Measurements from ENCODE around the gene LITAF.

The LITAF gene

DNA sequence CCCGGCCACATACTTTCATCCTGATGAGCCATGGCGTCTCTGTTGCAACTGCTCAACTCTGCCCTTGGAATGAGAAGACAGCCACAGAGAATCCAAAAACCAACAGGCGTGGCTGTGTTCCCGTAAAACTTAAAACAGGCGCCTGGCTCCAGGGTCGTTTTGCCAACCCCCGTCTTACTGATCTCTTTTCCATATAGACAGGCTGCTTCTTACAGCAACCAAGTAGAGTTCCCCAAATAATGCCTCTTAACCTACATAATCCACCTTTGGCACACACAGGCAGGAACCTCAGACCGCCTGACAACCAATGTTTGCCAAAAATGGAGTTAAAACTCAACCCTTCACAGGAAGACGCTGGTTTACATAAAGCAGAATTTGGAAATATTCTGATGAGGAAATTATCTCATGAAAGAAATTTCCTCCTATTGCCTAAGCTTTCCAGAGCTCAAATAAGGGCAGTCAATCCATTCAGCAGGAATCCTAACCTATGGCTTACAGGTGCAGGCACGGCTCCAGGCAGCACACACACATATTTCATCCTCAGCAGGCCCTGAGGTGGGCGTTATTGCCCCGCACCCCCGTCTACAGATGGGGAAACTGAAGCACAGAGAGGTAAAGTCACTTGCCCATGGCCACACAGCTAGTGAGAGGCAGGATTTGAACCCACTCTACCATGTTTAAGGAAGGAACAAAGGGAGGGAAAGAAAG lies 35.8 kb downstream of the LITAF start:
- DNase-seq (ENCODE audit: low spot score): no peak

GRCh38 chr16:11547118-11547916 lies 39.4 kb downstream of the LITAF start:
- no peak for DNase-seq (ENCODE audit: low spot score)

GRCh38 chr16:11546608-11547061 lies 40.1 kb downstream of the LITAF start:
- DNase-seq (ENCODE audit: low spot score): no peak

- DNase-seq (ENCODE audit: low spot score): no peak
These were observed 42.9 kb downstream of the LITAF start for GRCh38 chr16:11543661-11544393.

DNA sequence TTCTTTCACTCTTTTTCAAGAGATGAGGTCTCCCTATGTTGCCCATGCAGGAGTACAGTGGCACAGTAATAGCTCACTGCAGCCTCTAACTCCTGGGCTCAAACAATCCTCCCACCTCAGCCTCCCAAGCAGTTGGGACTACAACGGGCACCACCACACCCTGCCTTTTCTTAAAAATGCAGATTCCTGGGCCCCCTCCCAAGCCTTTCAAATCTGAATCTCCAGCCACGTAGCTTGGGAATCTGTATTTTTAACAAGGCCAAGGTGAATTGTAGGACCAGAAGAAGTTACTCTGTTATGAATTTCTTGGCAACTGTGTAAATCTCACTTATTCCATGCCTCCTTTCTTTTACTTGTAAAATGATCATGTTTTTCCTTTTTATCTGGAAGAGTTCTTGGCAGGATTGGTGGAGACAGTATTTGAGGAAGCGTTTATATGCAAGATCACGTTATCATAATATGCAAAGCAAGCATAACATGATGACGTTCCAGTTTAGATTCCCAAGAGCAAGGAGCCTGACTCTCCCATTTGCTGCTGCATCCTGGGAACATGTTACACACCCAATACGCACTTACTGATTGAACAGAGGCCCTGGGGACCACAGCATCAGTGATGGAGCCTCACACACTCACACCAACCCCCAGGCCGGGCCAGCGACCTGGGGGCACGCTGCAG lies 44.5 kb downstream of the LITAF start:
- DNase-seq (ENCODE audit: low spot score): no peak

DNA sequence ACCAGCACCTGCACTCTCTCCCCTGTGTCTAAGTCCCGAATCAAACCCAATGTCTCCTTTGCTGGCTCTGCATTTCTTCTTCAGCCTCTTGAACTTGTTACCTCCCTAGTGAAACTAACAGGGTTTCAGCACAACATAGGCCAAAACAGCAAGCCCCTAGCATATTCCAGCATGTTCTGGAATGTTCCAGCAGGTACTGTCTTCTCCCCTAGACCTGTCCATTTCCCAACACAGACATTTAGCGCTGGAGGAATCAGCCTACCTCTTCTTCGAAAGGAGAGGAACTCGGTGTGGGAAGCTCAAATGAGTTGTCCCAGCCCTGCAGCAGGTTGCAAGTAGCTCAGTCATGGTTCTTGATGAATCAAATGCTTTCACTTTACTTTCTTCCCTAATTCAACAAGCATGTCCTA lies 47.1 kb downstream of the LITAF start:
- no peak for DNase-seq (ENCODE audit: low spot score)

DNA sequence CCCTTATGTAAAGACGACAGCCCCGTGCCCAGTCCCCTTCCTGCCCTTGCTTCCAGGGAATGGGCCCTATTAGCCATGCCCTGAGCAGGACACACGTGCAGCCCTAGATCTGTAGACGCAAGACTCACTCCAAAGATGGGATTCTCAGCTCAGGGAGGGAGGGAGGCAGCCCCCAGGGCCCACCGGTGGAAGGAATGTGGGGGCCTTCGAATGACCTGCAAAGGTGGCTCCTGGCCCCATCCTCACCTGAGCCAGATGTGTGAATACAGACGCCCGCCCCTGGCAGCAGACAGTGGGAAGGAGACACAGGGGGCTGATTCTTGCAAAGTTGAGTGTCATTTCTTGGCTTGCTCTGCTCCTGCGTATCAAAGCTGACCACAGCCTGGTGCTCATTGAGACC lies 47.8 kb downstream of the LITAF start:
- no peak for DNase-seq (ENCODE audit: low spot score)

- no peak for DNase-seq (ENCODE audit: low spot score)
These were observed 50.4 kb downstream of the LITAF start for GRCh38 chr16:11536104-11536866.

DNA sequence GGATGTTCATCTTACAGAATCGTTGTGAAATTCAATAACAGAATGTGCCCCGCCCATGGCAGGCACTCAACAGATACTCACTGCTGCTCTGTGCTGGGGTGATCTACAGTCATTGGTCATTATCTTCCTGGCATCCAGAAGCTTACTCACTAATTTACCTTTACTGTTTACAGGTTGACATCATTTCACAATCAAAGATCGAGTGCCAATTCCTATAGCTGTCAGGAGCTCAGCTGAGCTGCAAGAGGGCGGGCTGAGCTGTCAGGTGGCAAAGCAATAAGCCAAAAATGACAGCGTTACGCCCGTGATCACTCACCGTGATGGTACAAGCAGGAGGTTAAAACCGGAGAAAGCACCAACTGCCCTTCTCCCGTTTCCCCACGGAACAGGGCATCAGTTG lies 51.2 kb downstream of the LITAF start:
- DNase-seq (ENCODE audit: low spot score): no peak

DNA sequence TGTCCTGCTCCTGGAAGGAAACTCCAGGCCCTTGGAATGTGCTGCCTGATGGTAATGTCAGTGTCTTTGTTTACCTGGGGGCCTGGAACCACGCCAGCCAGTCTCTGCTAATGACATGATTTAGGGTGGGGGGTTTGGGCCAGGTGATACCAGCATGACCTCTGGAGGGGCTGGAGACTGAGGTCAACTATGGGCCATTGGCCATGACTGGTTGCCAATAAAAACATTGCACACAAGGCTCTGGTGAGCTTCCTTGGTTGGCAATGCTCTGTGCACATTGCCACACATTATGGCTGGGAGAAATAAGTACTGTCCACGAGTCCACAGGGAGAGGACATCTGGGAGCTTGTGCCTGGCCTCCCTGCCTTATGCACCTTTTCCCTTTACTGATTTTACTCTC lies 52.5 kb downstream of the LITAF start:
- DNase-seq (ENCODE audit: low spot score): no peak

DNA sequence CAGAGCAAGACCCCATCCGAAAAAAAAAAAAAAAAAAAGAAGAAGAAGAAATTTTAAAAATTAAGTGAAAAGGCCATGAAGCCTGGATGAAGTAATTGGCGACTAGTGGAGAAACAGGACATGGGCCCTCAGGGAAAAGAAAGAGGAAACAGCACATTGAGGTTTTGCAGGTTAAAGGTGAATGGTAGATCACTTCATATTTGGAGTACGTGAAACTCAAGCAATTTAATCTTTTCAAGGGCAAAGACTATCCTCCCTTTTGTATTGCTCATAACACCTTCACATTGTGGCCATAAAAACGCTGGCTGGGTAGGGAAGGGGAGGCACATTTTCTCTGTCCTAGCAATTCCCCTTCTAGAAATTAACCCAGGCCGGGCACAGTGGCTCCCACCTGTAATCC lies 53.1 kb downstream of the LITAF start:
- DNase-seq (ENCODE audit: low spot score): no peak

- no peak for DNase-seq (ENCODE audit: low spot score)
These were observed 56.4 kb downstream of the LITAF start for GRCh38 chr16:11530171-11530940.

GRCh38 chr16:11529285-11529684 lies 57.4 kb downstream of the LITAF start:
- no peak for DNase-seq (ENCODE audit: low spot score)

DNA sequence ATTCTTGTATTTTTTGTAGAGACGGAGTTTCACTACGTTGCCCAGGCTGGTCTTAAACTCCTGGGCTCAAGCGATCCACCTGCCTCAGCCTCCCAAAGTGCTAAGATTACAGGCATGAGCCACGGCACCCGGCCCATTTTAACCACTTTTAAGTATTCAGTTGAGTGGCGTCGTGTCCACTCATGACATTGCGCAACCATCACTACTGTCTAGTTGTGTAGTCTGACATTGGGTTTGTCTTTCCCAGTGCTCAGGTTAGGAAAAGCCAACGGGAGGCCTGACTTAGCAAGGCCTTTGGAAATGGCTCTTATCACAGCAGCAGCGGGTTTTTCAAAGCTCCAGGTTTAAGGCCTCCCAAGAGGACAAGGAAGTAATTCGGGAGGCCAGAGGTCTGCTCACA lies 58.7 kb downstream of the LITAF start:
- no peak for DNase-seq (ENCODE audit: low spot score)

GRCh38 chr16:11526655-11527350 lies 59.9 kb downstream of the LITAF start:
- no peak for DNase-seq (ENCODE audit: low spot score)

DNA sequence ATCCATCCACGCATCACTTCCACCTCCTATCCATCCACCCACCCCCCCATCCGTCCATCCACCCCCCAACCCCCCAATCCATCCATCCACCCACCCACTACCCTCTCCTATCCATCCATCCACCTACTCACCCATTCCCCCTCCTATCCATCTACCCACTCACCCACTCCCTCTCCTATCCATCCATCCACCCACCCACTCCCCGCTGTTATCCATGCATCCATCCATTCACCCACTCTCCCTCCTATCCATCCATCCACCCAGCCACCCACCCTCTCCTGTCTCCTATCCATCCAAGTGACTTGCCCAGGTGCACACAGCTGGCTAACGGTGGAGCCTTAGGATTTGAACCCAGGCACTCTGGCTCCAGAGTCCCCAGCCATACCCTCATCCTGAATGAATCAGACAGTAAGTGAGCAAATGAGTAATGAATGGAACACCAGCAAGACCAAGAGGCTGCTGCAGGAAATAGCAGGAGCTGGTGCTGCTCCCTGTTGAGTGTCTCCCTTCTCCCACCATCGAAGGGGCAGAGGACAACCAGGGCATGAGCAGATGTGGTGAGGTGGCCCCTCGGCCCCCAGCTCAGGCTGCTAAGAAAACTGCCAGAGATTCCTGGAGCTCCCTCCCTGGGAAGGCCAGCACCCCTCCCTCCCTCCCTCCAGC lies 62.5 kb downstream of the LITAF start:
- no peak for DNase-seq (ENCODE audit: low spot score)

GRCh38 chr16:11521055-11521454 lies 65.7 kb downstream of the LITAF start:
- DNase-seq (ENCODE audit: low spot score): no peak

DNA sequence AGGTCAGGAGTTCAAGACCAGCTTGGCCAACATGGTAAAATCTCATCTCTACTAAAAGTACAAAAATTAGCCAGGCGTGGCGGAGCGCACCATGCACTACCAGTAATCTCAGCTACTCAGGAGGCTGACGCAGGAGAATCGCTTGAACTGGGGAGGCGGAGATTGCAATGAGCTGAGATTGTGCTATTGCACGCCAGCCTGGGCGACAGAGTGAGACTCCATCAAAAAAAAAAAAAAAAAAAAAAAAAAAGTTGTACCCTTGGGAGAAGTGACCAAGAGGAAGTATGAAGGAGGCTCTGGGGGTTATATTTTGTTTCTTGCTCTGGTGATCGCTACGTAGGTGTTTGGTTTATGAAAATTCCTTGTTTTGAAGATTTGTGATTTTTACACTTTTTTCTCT lies 66.3 kb downstream of the LITAF start:
- DNase-seq (ENCODE audit: low spot score): no peak

DNA sequence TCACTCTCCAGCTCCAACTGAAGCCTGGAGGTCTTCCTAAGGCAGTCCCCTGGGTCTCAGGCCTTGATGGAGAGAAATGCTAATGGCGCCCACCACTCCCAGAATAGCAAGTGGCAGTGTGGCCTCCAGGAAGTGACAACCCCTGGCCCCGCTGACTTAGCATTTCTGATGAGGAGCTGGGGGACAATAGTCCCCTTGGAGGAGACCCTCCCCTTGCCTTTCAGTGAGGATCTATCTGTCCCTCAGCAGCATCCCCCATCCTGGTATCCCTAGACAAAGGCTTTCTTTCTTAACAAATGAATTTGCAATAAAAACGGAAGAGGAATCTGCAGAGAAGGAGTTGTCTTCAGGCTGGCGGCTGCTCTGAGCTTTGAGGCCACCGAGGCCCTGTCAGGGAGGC lies 68.8 kb downstream of the LITAF start:
- DNase-seq (ENCODE audit: low spot score): no peak
